GM21360 (cell line): ENCODE results near the gene EIF3J.

Source experiments
- ATAC-seq: cut with Tn5 transposase; IDR thresholded peaks from one replicate; pipeline ENCODE4 v1.9.1; 2021; ENCODE audit warnings: mild to moderate bottlenecking, moderate library complexity; ENCODE audit not compliant: unreplicated experiment

The EIF3J gene

DNA sequence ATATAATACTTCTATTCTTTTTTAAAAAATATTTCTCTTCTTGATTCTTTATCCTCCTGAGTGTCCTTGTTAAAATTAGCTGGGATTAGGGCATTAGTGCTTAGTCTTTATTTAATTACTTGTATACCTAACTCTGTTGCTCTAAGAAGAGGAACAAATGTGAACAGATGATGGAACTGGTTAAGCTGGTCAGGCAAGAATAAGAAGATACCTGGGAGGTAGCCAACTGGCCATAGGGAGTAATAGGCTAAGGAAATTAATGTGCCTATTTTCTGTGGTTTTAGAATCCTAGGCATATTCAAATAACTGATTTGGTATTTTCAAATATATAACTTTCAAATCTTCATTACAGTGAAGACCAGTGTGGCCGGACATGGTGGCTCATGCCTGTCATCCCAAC, 54.4 kb downstream of the EIF3J start:
- no peak for ATAC-seq

- ATAC-seq: no peak
Measured at GRCh38 chr15:44593042-44593736, 56.2 kb downstream of the EIF3J start.

DNA sequence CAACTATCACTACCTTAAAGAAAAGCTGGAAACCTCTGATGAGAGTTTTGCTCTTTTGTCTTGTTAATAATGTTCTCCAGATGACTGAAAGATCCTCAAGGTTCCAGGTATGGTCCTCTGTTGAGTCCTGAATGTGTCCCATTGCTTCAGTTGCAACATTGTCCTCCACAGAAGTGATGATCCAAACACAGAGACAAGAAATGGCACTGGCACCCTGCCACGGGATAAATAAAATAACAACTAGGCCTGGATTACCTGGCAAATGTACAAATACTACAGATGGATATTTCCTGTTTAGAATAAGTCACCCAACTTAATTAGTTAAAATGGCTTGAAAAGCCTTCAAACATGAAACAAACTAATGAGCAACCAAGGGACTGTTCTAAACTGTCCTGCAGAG, 58.3 kb downstream of the EIF3J start:
- no peak for ATAC-seq

GRCh38 chr15:44595656-44596510, 58.9 kb downstream of the EIF3J start:
- ATAC-seq: no peak

DNA sequence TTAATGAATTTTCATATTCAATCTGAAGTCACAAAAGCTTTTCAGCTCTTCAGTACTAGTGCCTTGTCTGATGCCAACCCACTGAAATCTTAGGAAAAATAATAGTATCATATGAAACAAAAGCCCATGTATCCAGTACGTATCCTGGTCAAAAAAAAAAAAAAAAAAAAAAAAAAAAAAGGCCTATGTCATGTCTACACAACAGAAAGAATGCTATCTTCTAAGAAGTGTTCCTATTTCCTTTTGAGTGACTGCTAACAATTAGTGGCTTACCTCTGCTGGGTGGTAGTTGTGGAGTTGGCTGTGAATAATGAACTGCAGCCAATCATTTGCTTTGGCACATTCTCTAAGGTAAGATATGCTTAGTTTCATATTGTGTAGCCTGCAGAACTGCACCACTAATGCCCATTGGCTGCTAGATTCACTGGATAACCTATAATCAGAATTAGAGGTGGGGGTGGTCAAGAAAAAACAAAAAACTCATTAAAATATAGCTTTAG, 59.6 kb downstream of the EIF3J start:
- ATAC-seq: no peak

GRCh38 chr15:44598066-44598465, 61.1 kb downstream of the EIF3J start:
- ATAC-seq: no peak

DNA sequence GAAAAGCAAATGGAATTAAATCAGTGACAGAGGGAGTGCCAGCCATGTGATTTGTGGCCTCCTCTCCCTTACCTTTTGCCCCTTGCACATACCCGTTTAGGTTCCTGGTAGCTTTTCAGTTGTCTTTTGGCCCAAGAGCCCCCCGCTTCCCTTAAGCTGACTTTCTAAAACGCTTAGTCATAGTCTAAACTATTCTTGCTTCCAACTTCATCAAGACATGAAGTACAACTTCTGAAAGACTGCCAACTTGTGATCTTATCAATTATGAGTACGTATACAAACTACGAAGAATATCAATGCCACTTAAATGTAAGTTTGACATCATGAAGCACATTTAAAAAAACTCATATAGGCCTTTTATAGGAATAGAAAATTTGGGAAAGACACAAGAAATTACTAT, 61.9 kb downstream of the EIF3J start:
- ATAC-seq: no peak

- ATAC-seq: no peak
Measured at GRCh38 chr15:44603126-44603525, 66.2 kb downstream of the EIF3J start.

DNA sequence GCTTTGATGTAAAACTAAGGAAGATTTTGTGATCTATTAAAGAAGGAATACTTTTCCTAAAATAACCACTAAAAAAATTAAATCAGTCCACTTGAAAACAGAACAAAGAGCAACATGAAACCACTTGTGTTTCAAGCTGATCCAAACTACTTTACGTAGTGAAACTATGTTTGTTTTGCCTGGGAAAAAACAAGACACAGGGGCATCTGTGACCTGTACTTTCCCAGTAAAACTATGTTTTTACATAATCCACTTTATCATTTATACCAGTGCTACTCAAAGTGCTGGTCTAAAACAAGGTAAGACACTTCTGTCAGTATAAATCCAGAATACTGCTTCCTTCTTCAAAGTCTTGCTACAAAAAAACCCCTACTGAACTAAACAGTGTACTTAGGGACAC, 69.8 kb downstream of the EIF3J start:
- no peak for ATAC-seq
